GM12875 (cell line): ENCODE measurements around the gene ANTXRL.
"Not testable (repeated sequence)": the region's sequence is repeated elsewhere in the genome, so short reads cannot be mapped to it uniquely, and the experiment has no call there.

Source experiments
- H3K4me3 ChIP-seq: one replicate; pipeline ENCODE4 v1.5.1; 2011; ENCODE audit warnings: low read depth, low read length, control low read depth
- TF ChIP-seq, protein P1 (sequence below): IDR thresholded peaks from 2 replicates; pipeline ENCODE4 v1.5.1; 2011; ENCODE audit warnings: low read depth, mild to moderate bottlenecking, control low read depth, inconsistent platforms, low read length, moderate library complexity, borderline replicate concordance; ENCODE audit not compliant: insufficient read depth

Gene ANTXRL

DNA sequence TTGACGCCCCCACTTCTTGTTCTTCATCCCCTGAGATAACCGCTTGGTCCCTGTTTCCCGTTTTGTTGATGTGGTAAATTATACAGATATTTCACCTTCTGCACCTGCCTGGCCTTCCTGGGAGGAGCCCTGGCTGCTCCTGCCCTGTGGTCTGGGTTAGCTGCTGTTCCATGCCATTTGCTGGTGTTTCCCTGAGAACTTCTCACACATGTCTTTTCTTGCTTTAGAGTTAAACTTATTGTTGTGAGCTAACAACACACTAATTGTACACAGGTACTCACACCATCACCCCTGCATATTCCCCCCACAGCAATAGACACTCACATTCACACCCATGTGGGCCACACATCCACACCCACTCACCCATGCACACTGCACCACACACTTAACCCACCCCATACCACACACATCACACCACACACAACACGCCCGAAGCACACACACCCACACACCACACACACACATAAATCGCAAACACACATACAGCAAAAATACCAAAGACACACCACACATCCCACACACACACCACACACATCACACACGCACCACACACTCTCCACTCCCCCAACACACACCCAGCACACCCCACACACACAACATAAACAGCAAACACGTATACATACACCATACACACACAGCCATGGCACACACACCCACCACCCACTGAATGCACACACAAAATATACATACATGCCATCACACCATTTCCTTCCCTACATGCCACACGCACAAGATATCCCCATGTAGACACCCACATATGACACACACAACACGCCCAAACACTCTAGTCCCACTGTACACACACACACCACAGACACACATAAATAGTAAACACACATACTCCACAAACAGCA lies 19.4 kb upstream of the ANTXRL start:
- TF ChIP-seq, protein P1, sequence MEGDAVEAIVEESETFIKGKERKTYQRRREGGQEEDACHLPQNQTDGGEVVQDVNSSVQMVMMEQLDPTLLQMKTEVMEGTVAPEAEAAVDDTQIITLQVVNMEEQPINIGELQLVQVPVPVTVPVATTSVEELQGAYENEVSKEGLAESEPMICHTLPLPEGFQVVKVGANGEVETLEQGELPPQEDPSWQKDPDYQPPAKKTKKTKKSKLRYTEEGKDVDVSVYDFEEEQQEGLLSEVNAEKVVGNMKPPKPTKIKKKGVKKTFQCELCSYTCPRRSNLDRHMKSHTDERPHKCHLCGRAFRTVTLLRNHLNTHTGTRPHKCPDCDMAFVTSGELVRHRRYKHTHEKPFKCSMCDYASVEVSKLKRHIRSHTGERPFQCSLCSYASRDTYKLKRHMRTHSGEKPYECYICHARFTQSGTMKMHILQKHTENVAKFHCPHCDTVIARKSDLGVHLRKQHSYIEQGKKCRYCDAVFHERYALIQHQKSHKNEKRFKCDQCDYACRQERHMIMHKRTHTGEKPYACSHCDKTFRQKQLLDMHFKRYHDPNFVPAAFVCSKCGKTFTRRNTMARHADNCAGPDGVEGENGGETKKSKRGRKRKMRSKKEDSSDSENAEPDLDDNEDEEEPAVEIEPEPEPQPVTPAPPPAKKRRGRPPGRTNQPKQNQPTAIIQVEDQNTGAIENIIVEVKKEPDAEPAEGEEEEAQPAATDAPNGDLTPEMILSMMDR, result no peak
- peak overlapping the region; percentile 41 for H3K4me3 ChIP-seq

- TF ChIP-seq, protein P1, result no peak
- H3K4me3 ChIP-seq, result peak overlapping the region; percentile 43
Measured at GRCh38 chr10:46268076-46268881, 18.5 kb upstream of the ANTXRL start.

GRCh38 chr10:46269554-46270053 lies 17.2 kb upstream of the ANTXRL start:
- H3K4me3 ChIP-seq, result peak overlapping the region; percentile 43

- TF ChIP-seq, protein P1, result no peak
- H3K4me3 ChIP-seq, result no peak overlapping the region
Measured at GRCh38 chr10:46270086-46270811, 16.5 kb upstream of the ANTXRL start.

- H3K4me3 ChIP-seq, result not testable (repeated sequence)
Measured at GRCh38 chr10:46270963-46271530, 15.8 kb upstream of the ANTXRL start.

GRCh38 chr10:46271795-46272499 lies 14.8 kb upstream of the ANTXRL start:
- H3K4me3 ChIP-seq, result not testable (repeated sequence)

DNA sequence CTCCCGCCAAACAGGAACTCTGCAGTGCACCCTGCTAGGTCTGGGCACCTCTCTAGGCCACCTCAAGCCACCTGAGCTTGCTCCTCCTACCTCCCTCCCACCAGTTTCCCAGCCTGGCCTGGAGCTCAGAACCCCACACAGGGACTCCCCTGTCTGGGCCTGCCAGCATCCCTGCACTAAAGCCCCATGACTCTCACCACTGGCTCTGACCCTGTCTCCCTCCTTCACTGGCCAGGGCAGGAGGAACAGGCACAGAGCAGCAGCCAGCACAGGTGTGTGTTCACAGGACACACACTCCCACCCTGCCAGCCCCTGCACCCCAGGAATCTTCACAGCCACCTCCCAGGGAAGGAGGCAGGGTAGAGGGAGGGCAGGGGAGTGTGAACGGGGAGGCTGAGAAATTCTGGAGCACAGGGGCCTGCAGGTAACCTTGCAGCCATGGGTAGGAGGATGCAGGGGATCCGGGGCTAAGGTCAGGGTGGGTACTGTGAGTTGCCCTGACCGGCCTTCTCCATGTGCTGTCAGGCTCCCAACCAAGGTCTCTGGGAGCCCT lies 13.9 kb upstream of the ANTXRL start:
- H3K4me3 ChIP-seq, result no peak overlapping the region
- TF ChIP-seq, protein P1, result no peak
